Naive thymus-derived CD4-positive, alpha-beta T cell (primary cell): ENCODE measurements around the gene CDHR3. TPM values are rescaled to one million over a fixed set of nuclear protein-coding genes. Genes with fewer than 3 reads are reported as not detected.

Experiments used
- ATAC-seq: fragments of 150-1000 bp; cut with Tn5 transposase; 2 replicates; pipeline ENCODE4 v1.10.0; 2021; ENCODE audit warnings: mild to moderate bottlenecking, moderate library complexity
- CTCF ChIA-PET: fragments of 350-600 bp; sonication (Branson Sonifier 250); formaldehyde crosslinking; loops from one replicate; lab custom pipeline; 2021; ENCODE audit warnings: antibody characterized with exemption; lab: Charles Lee
- POLR2A ChIA-PET: fragments of 350-600 bp; sonication (Branson Sonifier 250); formaldehyde crosslinking; loops from one replicate; lab custom pipeline; 2021; ENCODE audit warnings: antibody characterized with exemption, inconsistent platforms; lab: Charles Lee
- DNase-seq, 9 donors: peaks; one replicate each; pipeline versions ENCODE4 v3.0.0 to v3.0.0-alpha.2; 2020 to 2022; ENCODE audit warnings: mixed read lengths in 1 of 9
- H3K27ac ChIP-seq: one replicate; pipeline ENCODE4 v1.7.0; 2013; ENCODE audit warnings: mild to moderate bottlenecking, low read depth, low read length, moderate library complexity
- H3K27me3 ChIP-seq, 2 donors: one replicate each; pipeline ENCODE4 v1.7.0; 2013; ENCODE audit warnings: low read length in 2 of 2, mild to moderate bottlenecking in 2 of 2, moderate library complexity in 2 of 2; ENCODE audit not compliant: control insufficient read depth in 2 of 2, insufficient read depth in 2 of 2
- H3K36me3 ChIP-seq, 3 experiments: 1 replicate in 2 of 3; 2 replicates in 1 of 3; pipeline ENCODE4 v1.7.0; 2013; ENCODE audit warnings: low read length in 3 of 3, mild to moderate bottlenecking in 3 of 3, moderate library complexity in 1 of 3; ENCODE audit not compliant: insufficient read depth in 3 of 3, control insufficient read depth in 2 of 3
- H3K4me1 ChIP-seq, 2 donors: one replicate each; pipeline ENCODE4 v1.7.0; 2013; ENCODE audit warnings: low read length in 2 of 2, mild to moderate bottlenecking in 2 of 2, moderate library complexity in 1 of 2; ENCODE audit not compliant: control insufficient read depth in 2 of 2, insufficient read depth in 2 of 2
- H3K4me3 ChIP-seq: 2 replicates; pipeline ENCODE4 v1.7.0; 2013; ENCODE audit warnings: mild to moderate bottlenecking, low read length
- H3K9me3 ChIP-seq, 3 experiments: 1 replicate in 2 of 3; 2 replicates in 1 of 3; pipeline ENCODE4 v1.7.0; 2013; ENCODE audit warnings: low read length in 3 of 3; ENCODE audit not compliant: control insufficient read depth in 2 of 3
- H3K27ac Mint-ChIP-seq, 9 donors: one replicate each; pipeline ENCODE4 v1.8.0; 2020 to 2022; ENCODE audit warnings: mixed read lengths in 9 of 9, mild to moderate bottlenecking in 8 of 9, moderate library complexity in 5 of 9, inconsistent platforms in 2 of 9
- H3K27me3 Mint-ChIP-seq, 5 donors: one replicate each; pipeline ENCODE4 v1.8.0; 2021 to 2022; ENCODE audit warnings: mixed read lengths in 5 of 5, mild to moderate bottlenecking in 1 of 5
- H3K36me3 Mint-ChIP-seq, 5 donors: one replicate each; pipeline ENCODE4 v1.8.0; 2020 to 2022; ENCODE audit warnings: mixed read lengths in 5 of 5, mild to moderate bottlenecking in 3 of 5, inconsistent platforms in 1 of 5
- H3K4me1 Mint-ChIP-seq, 7 donors: one replicate each; pipeline ENCODE4 v1.8.0; 2020 to 2022; ENCODE audit warnings: mixed read lengths in 7 of 7, mild to moderate bottlenecking in 3 of 7, inconsistent platforms in 1 of 7
- H3K4me3 Mint-ChIP-seq, 10 donors: one replicate each; pipeline ENCODE4 v1.8.0; 2020 to 2022; ENCODE audit warnings: mild to moderate bottlenecking in 10 of 10, mixed read lengths in 10 of 10, moderate library complexity in 6 of 10, inconsistent platforms in 2 of 10
- H3K9me3 Mint-ChIP-seq, 11 donors: one replicate each; pipeline ENCODE4 v1.8.0; 2020 to 2022; ENCODE audit warnings: mixed read lengths in 11 of 11, mild to moderate bottlenecking in 4 of 11, inconsistent platforms in 1 of 11, moderate library complexity in 1 of 11
- intact Hi-C, 2 donors: fragments of 100-400 bp; cut with micrococcal nuclease; formaldehyde crosslinking; loops; one replicate each; pipeline ENCODE4 v1.15.1; 2023
- polyA plus RNA-seq, 2 donors: library from polyadenylated mRNA; unstranded; fragments of 300-500 nt; fragmentation: Illumina TruSeq; gene quantifications; one replicate each; pipeline ENCODE4 v1.2.3, GENCODE V29; 2021
- total RNA-seq, 6 experiments: library from RNA in 5 of 6; stranded (reverse) in 5 of 6; gene quantifications; 1 replicate in 5 of 6; 2 replicates in 1 of 6; pipeline ENCODE4 v1.2.3 and lab custom pipeline; 2021 to 2026

Gene CDHR3
- total and polyA plus RNA-seq, 7 experiments from 2014 or later = 1.1 to 14.0 (median 6.5) TPM

DNA sequence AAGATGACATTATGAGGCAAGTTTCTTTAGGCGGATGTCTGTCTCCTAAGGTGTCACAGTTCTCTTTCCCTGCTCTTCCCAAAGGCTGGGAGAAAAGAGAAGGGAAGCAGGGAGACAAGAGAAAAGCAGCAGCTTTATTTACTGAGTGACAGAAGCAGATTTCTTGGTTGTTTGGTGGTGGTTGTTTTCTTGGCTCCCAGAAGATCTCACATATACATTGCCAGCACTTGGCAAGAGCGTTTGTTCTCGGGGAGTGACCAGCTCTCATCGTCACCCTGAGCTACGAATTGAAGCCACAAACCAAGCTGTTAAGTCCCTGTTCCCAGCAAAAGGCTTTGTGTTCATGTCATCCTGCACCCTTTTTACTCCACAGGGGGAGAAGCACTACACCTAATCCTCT is 11.4 kb downstream of the CDHR3 start:
- H3K4me1 Mint-ChIP-seq = peaks cover 0 to 5% (median 0%) of the 10 kb centered on the region in 7 donors
- ChIA-PET CTCF (interaction anchor here (1.0 kb wide), 1 partner anchor 12 kb away, joined by 3 read pairs; no protein-coding TSS in a partner anchor), POLR2A (no interaction called here)
- no peak for ATAC-seq
- no peak overlapping the region for H3K27ac ChIP-seq
- no peaks in the 10 kb centered on the region for H3K9me3 ChIP-seq
- DNase-seq = no peak
- no peak overlapping the region for H3K4me3 Mint-ChIP-seq
- no peak overlapping the region for H3K4me3 ChIP-seq
- no peak overlapping the region for H3K27ac Mint-ChIP-seq
- H3K27me3 ChIP-seq = no peaks in the 10 kb centered on the region
- H3K36me3 ChIP-seq = no peaks in the 10 kb centered on the region
- intact Hi-C loops = no loop called here
- no peaks in the 10 kb centered on the region for H3K4me1 ChIP-seq
- H3K9me3 Mint-ChIP-seq = no peaks in the 10 kb centered on the region
- peaks cover 0 to 16% (median 0%) of the 10 kb centered on the region in 5 donors for H3K27me3 Mint-ChIP-seq
- peaks cover 0 to 3% (median 0%) of the 10 kb centered on the region in 5 donors for H3K36me3 Mint-ChIP-seq

DNA sequence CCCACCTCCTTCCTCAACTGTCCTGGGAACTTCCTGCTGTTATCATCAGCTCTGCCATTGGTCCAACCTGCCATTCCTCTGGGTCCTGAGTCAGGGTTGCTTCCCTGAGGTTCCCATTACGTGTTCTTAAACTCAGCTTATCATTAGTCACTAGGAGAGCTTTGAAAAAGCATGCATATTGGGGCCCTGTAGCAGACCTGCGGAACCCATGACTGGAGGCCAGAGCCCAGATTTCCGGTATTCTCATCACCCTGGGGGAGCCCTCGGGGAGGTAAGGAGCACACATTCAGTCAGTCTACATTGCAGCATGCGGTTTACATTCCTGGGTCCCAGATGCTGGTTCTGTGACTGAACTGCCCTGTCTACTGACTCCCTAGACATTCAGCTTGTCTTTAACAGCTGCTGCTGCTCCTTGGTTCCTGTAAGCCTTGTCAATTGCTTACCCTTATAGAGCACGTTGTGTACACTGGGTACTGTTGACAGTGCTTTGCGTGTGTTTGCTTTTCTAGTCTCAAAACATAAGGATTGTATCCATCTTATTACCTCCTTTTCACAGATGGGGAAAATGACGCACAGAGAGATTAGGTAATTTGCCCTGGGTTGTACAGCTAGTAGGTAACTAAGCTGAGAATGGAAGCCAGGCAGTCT is 12.8 kb downstream of the CDHR3 start:
- no peaks in the 10 kb centered on the region for H3K9me3 Mint-ChIP-seq
- no peaks in the 10 kb centered on the region for H3K36me3 ChIP-seq
- H3K4me1 Mint-ChIP-seq = peaks cover 0 to 5% (median 0%) of the 10 kb centered on the region in 7 donors
- peaks cover 0 to 20% (median 0%) of the 10 kb centered on the region in 5 donors for H3K27me3 Mint-ChIP-seq
- ChIA-PET POLR2A (no interaction called here), CTCF (interaction anchor here (1.0 kb wide), 1 partner anchor 215 kb away, joined by 4 read pairs; no protein-coding TSS in a partner anchor)
- intact Hi-C loops = no loop called here
- peaks cover 0 to 3% (median 0%) of the 10 kb centered on the region in 5 donors for H3K36me3 Mint-ChIP-seq
- no peak overlapping the region for H3K4me3 Mint-ChIP-seq
- no peaks in the 10 kb centered on the region for H3K4me1 ChIP-seq
- H3K27ac Mint-ChIP-seq = no peak overlapping the region
- H3K27ac ChIP-seq = no peak overlapping the region
- no peak overlapping the region for H3K4me3 ChIP-seq
- H3K9me3 ChIP-seq = no peaks in the 10 kb centered on the region
- no peak for ATAC-seq
- no peak for DNase-seq
- no peaks in the 10 kb centered on the region for H3K27me3 ChIP-seq

DNA sequence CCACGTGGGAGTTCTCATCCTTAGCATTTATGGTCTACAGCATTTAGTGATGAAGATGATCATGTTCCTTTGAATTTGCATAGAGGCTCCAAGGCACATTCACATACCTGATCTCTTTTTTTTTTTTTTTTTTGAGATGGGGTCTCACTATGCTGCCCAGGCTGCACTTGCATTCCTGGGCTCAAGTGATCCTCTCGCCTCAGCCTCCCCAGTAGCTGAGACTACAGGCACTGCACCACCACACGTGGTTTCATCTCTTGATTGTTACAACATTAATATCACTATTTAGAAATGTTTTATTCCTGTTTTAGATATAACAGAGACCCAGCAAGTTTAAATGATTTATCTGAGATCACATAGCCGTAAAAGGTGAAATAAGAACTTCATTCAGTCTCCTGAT is 13.8 kb downstream of the CDHR3 start:
- CTCF ChIA-PET = no interaction called here
- H3K4me1 Mint-ChIP-seq = peaks cover 0 to 10% (median 0%) of the 10 kb centered on the region in 7 donors

DNA sequence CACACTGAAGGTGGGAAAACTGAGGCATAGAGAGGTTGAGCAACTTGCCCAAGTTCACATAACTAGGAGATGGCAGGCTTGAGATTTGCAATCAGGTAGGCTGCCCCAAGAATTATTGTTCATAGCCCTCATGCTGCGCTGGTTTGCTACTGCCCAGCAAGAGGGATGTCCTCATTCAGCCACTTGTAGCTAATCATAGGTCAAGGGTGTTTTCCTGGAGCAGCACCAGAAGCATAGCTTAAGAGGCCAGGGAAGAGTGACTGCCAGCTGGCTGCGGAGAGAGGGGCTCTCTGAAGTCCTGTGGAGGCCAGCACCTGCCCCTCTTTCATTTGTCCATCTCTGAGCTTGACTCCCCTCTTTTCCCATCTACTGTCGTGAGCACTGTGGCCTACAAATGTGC is 15.0 kb downstream of the CDHR3 start:
- Mint-ChIP-seq H3K36me3 (peaks cover 0 to 3% (median 0%) of the 10 kb centered on the region in 5 donors), H3K27me3 (peaks cover 0 to 14% (median 6%) of the 10 kb centered on the region in 5 donors), H3K4me1 (peaks cover 0 to 11% (median 0%) of the 10 kb centered on the region in 7 donors), H3K9me3 (peaks cover 0 to 1% (median 0%) of the 10 kb centered on the region in 11 donors), H3K4me3 (no peak overlapping the region), H3K27ac (peak overlapping the region in 1 of 9 donors; percentile 23)
- intact Hi-C loops = no loop called here
- no peaks in the 10 kb centered on the region for H3K36me3 ChIP-seq
- H3K27me3 ChIP-seq = no peaks in the 10 kb centered on the region
- ChIA-PET CTCF (interaction anchor here (0.5 to 1.2 kb wide), 2 partner anchors 73 to 114 kb away, joined by 3 read pairs; no protein-coding TSS in a partner anchor), POLR2A (interaction anchor here (0.7 kb wide), 1 partner anchor 97 kb away, joined by 3 read pairs; no protein-coding TSS in a partner anchor)
- no peak overlapping the region for H3K27ac ChIP-seq
- no peak overlapping the region for H3K4me3 ChIP-seq
- H3K9me3 ChIP-seq = no peaks in the 10 kb centered on the region
- ATAC-seq = no peak
- no peaks in the 10 kb centered on the region for H3K4me1 ChIP-seq
- DNase-seq = no peak

More for the DNA sequence above, 13.8 kb downstream of the CDHR3 start:
- no peaks in the 10 kb centered on the region for H3K9me3 Mint-ChIP-seq
- no peak overlapping the region for H3K4me3 Mint-ChIP-seq
- no peak overlapping the region for H3K27ac Mint-ChIP-seq
- DNase-seq (no peak), ATAC-seq (no peak)
- peaks cover 0 to 19% (median 5%) of the 10 kb centered on the region in 5 donors for H3K27me3 Mint-ChIP-seq
- no peaks in the 10 kb centered on the region for H3K36me3 ChIP-seq
- no peak overlapping the region for H3K27ac ChIP-seq
- H3K36me3 Mint-ChIP-seq = peaks cover 0 to 3% (median 0%) of the 10 kb centered on the region in 5 donors
- intact Hi-C loops = no loop called here
- POLR2A ChIA-PET = no interaction called here
- H3K4me1 ChIP-seq = no peaks in the 10 kb centered on the region
- H3K27me3 ChIP-seq = no peaks in the 10 kb centered on the region
- H3K9me3 ChIP-seq = no peaks in the 10 kb centered on the region
- H3K4me3 ChIP-seq = no peak overlapping the region

DNA sequence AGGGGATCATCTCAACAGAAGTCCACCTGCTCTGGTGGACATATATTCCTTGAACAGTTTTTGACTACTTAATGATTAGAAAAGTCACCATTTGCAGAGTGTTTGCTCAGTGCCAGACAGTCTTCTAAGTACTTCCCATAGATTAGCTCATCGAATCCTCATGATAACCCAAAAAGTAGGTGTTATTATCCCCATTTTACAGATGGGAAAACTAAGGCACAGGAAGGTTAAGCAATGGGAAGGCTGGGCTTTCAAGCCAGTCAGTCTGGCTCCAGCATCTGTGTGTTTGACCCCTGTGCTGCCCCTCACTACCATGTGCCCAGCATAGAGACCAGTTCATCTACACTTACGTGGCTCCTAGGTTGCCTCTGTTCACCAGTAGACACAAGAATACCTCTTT is 15.9 kb downstream of the CDHR3 start:
- Histone ChIP-seq H3K4me1 (no peaks in the 10 kb centered on the region), H3K9me3 (no peaks in the 10 kb centered on the region), H3K27me3 (no peaks in the 10 kb centered on the region), H3K4me3 (no peak overlapping the region), H3K27ac (no peak overlapping the region), H3K36me3 (no peaks in the 10 kb centered on the region)
- no peak for DNase-seq
- H3K27ac Mint-ChIP-seq = peak overlapping the region in 1 of 9 donors; percentile 2
- peaks cover 0 to 6% (median 0%) of the 10 kb centered on the region in 7 donors for H3K4me1 Mint-ChIP-seq
- peaks cover 0 to 1% (median 0%) of the 10 kb centered on the region in 11 donors for H3K9me3 Mint-ChIP-seq
- peaks cover 0 to 5% (median 2%) of the 10 kb centered on the region in 5 donors for H3K36me3 Mint-ChIP-seq
- ChIA-PET POLR2A (interaction anchor here (0.8 kb wide), 1 partner anchor 122 kb away, joined by 3 read pairs; no protein-coding TSS in a partner anchor), CTCF (interaction anchor here (1.2 kb wide), 1 partner anchor 115 kb away, joined by 3 read pairs; no protein-coding TSS in a partner anchor)
- H3K27me3 Mint-ChIP-seq = peaks cover 0 to 19% (median 6%) of the 10 kb centered on the region in 5 donors
- intact Hi-C loops = no loop called here
- H3K4me3 Mint-ChIP-seq = no peak overlapping the region
- ATAC-seq = no peak

DNA sequence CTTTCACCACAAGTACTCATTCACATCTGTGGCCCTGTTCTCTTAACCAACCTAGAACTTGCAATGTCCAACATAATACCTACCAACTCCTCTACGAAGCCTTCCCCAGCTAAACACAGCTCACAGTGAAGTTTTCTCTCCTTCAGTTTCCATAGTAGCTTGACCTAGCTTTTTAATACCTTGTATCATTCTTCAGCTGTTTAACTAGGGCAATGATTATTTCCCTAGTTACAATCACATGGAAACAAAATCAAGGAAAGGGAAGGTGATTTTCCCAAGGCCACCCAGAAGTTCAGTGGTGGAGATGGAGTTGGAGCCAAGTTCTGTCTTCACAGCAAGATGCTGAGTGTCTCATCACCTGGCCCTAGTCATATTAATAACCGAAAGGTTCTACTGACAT is 16.3 kb downstream of the CDHR3 start:
- peaks cover 0 to 6% (median 0%) of the 10 kb centered on the region in 7 donors for H3K4me1 Mint-ChIP-seq
- H3K27ac ChIP-seq = no peak overlapping the region
- no peaks in the 10 kb centered on the region for H3K27me3 ChIP-seq
- no peaks in the 10 kb centered on the region for H3K36me3 ChIP-seq
- intact Hi-C loops = no loop called here
- peak overlapping the region in 2 of 9 donors; percentile 2 to 6 for H3K27ac Mint-ChIP-seq
- peaks cover 0 to 19% (median 6%) of the 10 kb centered on the region in 5 donors for H3K27me3 Mint-ChIP-seq
- peaks cover 0 to 1% (median 0%) of the 10 kb centered on the region in 11 donors for H3K9me3 Mint-ChIP-seq
- H3K4me1 ChIP-seq = no peaks in the 10 kb centered on the region
- ATAC-seq = no peak
- DNase-seq = no peak
- ChIA-PET CTCF (no interaction called here), POLR2A (interaction anchor here (0.8 kb wide), 1 partner anchor 121 kb away, joined by 3 read pairs; no protein-coding TSS in a partner anchor)
- H3K4me3 Mint-ChIP-seq = no peak overlapping the region
- no peaks in the 10 kb centered on the region for H3K9me3 ChIP-seq
- H3K36me3 Mint-ChIP-seq = peaks cover 0 to 5% (median 3%) of the 10 kb centered on the region in 5 donors
- no peak overlapping the region for H3K4me3 ChIP-seq
